ENCODE measurements around the gene TFF3. TPM values are rescaled to one million over a fixed set of nuclear protein-coding genes. Genes with fewer than 3 reads are reported as not detected.

The TFF3 gene
- total and polyA plus RNA-seq, 2 of the 13 experiments (the other 11 are each of a cell fraction or from before 2014, with no cell fraction given): 14.2 to 26.9 TPM

DNA sequence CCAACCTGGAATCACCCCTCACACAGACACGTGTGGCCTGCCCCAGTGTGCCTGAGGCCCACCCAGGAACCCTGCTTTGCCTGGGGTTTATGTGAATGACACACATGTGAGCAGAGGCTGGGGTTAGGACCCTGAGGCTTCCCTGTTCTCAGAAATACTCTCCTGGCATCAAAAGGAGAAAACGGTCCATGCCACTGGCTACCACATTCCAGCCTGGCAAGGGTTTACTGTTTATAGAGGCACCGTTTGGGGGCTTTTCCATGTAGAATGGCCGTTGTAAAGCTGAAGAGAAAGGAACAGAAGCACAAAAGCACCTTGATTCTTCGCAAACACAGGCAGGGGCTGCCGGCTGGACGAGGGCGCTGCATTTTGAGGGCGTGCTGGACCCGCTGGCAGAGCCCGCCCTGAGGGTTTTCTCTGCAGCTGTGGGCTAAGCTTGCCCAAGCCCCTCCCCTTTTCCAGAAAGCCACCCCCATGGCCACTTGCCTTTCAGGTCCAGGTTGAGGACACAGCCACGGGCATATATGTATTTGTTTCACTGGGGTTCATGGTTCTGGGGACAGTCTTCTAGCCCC is 13.0 kb downstream of the TFF3 start:
- POLR2A ChIA-PET: no interaction called here
- H2AFZ ChIP-seq (ENCODE audit: low read length): no peak overlapping the region
- FAIRE-seq: no peak
- WGBS (ENCODE audit: low lambda C conversion rate): 48% methylated on average over 12 of the region's 12 CpGs
- no peak overlapping the region for H3K27ac ChIP-seq (ENCODE audit: extremely low read length, insufficient read depth, low read length)
- H3K36me3 ChIP-seq (replicated peaks in 1 of 2; ENCODE audit: control insufficient read depth in 1 of 2, insufficient read depth in 2 of 2, low read length in 2 of 2): no peaks in the 10 kb centered on the region
- no peaks in the 10 kb centered on the region for H4K20me1 ChIP-seq (ENCODE audit: insufficient read depth, low read length)
- H3K9ac ChIP-seq (ENCODE audit: insufficient read depth, low read depth, low read length): no peak overlapping the region
- H3K4me2 ChIP-seq (ENCODE audit: low read depth, low read length): no peak overlapping the region
- H3K9me3 ChIP-seq (ENCODE audit: low read length): no peaks in the 10 kb centered on the region
- H3K79me2 ChIP-seq (ENCODE audit: insufficient read depth, low read length): no peaks in the 10 kb centered on the region
- ATAC-seq: no peak
- TF ChIP-seq IRF2 (CRISPR knock-in tag; IDR thresholded peaks at IDR 0.05) (no peak), RFXAP (CRISPR knock-in tag; IDR thresholded peaks at IDR 0.05; ENCODE audit: borderline replicate concordance) (no peak), ZNF891 (CRISPR knock-in tag; IDR thresholded peaks at IDR 0.05) (no peak), ZNF468 (CRISPR knock-in tag; IDR thresholded peaks at IDR 0.05) (no peak), NFE2L1 (CRISPR knock-in tag; IDR thresholded peaks at IDR 0.05; ENCODE audit: borderline replicate concordance) (no peak), ZNF558 (CRISPR knock-in tag; IDR thresholded peaks at IDR 0.05; ENCODE audit: borderline replicate concordance) (no peak), TP53 (CRISPR knock-in tag; conservative IDR thresholded peaks at IDR 0.05) (no peak), ZKSCAN1 (IDR thresholded peaks at IDR 0.05; ENCODE audit: low read length) (no peak)
- TF ChIP-seq, protein P1, sequence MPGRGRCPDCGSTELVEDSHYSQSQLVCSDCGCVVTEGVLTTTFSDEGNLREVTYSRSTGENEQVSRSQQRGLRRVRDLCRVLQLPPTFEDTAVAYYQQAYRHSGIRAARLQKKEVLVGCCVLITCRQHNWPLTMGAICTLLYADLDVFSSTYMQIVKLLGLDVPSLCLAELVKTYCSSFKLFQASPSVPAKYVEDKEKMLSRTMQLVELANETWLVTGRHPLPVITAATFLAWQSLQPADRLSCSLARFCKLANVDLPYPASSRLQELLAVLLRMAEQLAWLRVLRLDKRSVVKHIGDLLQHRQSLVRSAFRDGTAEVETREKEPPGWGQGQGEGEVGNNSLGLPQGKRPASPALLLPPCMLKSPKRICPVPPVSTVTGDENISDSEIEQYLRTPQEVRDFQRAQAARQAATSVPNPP (CRISPR knock-in tag; IDR thresholded peaks at IDR 0.05): no peak
- TF ChIP-seq, protein P2, sequence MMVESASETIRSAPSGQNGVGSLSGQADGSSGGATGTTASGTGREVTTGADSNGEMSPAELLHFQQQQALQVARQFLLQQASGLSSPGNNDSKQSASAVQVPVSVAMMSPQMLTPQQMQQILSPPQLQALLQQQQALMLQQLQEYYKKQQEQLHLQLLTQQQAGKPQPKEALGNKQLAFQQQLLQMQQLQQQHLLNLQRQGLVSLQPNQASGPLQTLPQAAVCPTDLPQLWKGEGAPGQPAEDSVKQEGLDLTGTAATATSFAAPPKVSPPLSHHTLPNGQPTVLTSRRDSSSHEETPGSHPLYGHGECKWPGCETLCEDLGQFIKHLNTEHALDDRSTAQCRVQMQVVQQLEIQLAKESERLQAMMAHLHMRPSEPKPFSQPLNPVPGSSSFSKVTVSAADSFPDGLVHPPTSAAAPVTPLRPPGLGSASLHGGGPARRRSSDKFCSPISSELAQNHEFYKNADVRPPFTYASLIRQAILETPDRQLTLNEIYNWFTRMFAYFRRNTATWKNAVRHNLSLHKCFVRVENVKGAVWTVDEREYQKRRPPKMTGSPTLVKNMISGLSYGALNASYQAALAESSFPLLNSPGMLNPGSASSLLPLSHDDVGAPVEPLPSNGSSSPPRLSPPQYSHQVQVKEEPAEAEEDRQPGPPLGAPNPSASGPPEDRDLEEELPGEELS (CRISPR knock-in tag; IDR thresholded peaks at IDR 0.05): no peak
- TF ChIP-seq, protein P3, sequence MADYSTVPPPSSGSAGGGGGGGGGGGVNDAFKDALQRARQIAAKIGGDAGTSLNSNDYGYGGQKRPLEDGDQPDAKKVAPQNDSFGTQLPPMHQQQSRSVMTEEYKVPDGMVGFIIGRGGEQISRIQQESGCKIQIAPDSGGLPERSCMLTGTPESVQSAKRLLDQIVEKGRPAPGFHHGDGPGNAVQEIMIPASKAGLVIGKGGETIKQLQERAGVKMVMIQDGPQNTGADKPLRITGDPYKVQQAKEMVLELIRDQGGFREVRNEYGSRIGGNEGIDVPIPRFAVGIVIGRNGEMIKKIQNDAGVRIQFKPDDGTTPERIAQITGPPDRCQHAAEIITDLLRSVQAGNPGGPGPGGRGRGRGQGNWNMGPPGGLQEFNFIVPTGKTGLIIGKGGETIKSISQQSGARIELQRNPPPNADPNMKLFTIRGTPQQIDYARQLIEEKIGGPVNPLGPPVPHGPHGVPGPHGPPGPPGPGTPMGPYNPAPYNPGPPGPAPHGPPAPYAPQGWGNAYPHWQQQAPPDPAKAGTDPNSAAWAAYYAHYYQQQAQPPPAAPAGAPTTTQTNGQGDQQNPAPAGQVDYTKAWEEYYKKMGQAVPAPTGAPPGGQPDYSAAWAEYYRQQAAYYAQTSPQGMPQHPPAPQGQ (CRISPR knock-in tag; IDR thresholded peaks at IDR 0.05; ENCODE audit: borderline replicate concordance): no peak
- TF ChIP-seq, protein P4, sequence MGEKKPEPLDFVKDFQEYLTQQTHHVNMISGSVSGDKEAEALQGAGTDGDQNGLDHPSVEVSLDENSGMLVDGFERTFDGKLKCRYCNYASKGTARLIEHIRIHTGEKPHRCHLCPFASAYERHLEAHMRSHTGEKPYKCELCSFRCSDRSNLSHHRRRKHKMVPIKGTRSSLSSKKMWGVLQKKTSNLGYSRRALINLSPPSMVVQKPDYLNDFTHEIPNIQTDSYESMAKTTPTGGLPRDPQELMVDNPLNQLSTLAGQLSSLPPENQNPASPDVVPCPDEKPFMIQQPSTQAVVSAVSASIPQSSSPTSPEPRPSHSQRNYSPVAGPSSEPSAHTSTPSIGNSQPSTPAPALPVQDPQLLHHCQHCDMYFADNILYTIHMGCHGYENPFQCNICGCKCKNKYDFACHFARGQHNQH (CRISPR knock-in tag; IDR thresholded peaks at IDR 0.05): no peak
- peaks cover 1 to 42% of the 10 kb centered on the region in 2 experiments; a peak in 4 of 5 replicates for H3K27me3 ChIP-seq (ENCODE audit: control insufficient read depth in 1 of 2, insufficient read depth in 2 of 2, low read length in 2 of 2)
- DNase-seq (ENCODE audit: low spot score): no peak
- BruUV-seq (replicated peaks): no TSS peak
- H3K4me1 ChIP-seq (ENCODE audit: insufficient read depth, low read length): no peaks in the 10 kb centered on the region
- CTCF ChIA-PET (ENCODE audit: low intra/inter-chr PET ratio, low total read pairs): no interaction called here
- intact Hi-C loops (cut with micrococcal nuclease; ENCODE audit: unreplicated experiment) (no loop called here), in situ Hi-C loops (cut with HindIII; ENCODE audit: extremely low pct_ligation_motif_present, low pct_unique_long_range_greater_than_20kb) (no loop called here)
- no peak overlapping the region for H3K4me3 ChIP-seq (replicated peaks in 1 of 3; ENCODE audit: insufficient read depth in 1 of 3, low read depth in 2 of 3, low read length in 3 of 3)
